SH-SY5Y (cell line): ENCODE results near the gene IGSF3.

Experiments used
- GATA2 ChIP-seq: IDR thresholded peaks from 2 replicates; pipeline ENCODE4 v1.6.1; 2011; ENCODE audit warnings: mild to moderate bottlenecking, low read depth, low read length
- GATA3 ChIP-seq: IDR thresholded peaks from 2 replicates; pipeline ENCODE4 v1.6.1; 2011; ENCODE audit warnings: low read depth, mild to moderate bottlenecking, low read length, moderate library complexity

DNA sequence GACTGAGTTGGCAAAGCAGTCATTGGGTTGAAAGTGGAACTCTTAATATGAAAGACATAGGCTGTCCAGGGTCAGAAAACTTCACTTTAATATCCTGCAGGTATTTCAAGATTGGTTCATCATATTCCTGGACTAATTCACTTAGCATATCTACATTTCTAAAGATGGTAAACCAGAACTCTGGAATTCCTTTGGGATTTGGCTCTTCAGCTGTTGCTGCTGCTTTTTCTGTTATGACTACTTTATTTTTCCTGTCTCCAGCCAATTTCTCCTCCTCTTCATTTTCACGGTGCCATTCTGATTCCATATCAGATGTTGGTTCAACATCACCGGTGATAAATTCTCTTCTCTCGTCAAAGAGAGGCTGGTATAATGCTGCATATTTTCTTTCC lies 134.1 kb downstream of the IGSF3 start:
- TF ChIP-seq GATA2 (no peak), GATA3 (no peak)
